A673 (cell line): Measurements from ENCODE around the gene BABAM2. TPM values are rescaled to one million over a fixed set of nuclear protein-coding genes. Genes with fewer than 3 reads are reported as not detected.
"Not testable (repeated sequence)": the region's sequence is repeated elsewhere in the genome, so short reads cannot be mapped to it uniquely, and the experiment has no call there.

ENCODE experiments used
- BruUV-seq: library from RNA; stranded (reverse); fragments of 400-500 nt; replicated peaks from 2 replicates; lab custom pipeline; 2021; lab: Mats Ljungman, UMichigan
- CTCF ChIA-PET: fragments of 300-600 bp; sonication (Branson Sonifier 250); formaldehyde crosslinking; loops from one replicate; lab custom pipeline; 2022; ENCODE audit warnings: antibody characterized with exemption; lab: Charles Lee
- POLR2A ChIA-PET: fragments of 300-600 bp; sonication (Branson Sonifier 250); formaldehyde crosslinking; loops from one replicate; lab custom pipeline; 2022; ENCODE audit warnings: antibody characterized with exemption; ENCODE audit not compliant: low non-redundant PET; lab: Charles Lee
- DNase-seq: peaks from one replicate; pipeline ENCODE4 v3.0.0-alpha.2; 2015; ENCODE audit warnings: low spot score
- H3K27ac ChIP-seq: fragments of 200-600 bp; sonication (generic); 2 replicates; pipeline ENCODE4 v1.5.1; 2016; ENCODE audit warnings: mixed run types, low read depth, mild to moderate bottlenecking, mixed read lengths, antibody characterized with exemption, low read length; ENCODE audit not compliant: poor library complexity, severe bottlenecking
- H3K27me3 ChIP-seq: fragments of 200-600 bp; sonication (generic); replicated peaks from 2 replicates; pipeline ENCODE4 v1.6.1; 2017; ENCODE audit warnings: mixed run types, low read depth, mild to moderate bottlenecking, mixed read lengths, antibody characterized with exemption, low read length; ENCODE audit not compliant: insufficient read depth, poor library complexity
- H3K36me3 ChIP-seq: fragments of 200-600 bp; sonication (generic); 2 replicates; pipeline ENCODE4 v1.6.1; 2016; ENCODE audit warnings: mixed run types, mild to moderate bottlenecking, mixed read lengths, antibody characterized with exemption, low read length; ENCODE audit not compliant: insufficient read depth, poor library complexity, severe bottlenecking
- H3K4me1 ChIP-seq: fragments of 200-600 bp; sonication (generic); 2 replicates; pipeline ENCODE4 v1.6.1; 2017; ENCODE audit warnings: mixed run types, mild to moderate bottlenecking, mixed read lengths, antibody characterized with exemption, low read length; ENCODE audit not compliant: insufficient read depth, poor library complexity, severe bottlenecking
- H3K4me3 ChIP-seq: fragments of 200-600 bp; sonication (generic); 2 replicates; pipeline ENCODE4 v1.5.1; 2016; ENCODE audit warnings: low read depth, mixed run types, mild to moderate bottlenecking, mixed read lengths, low read length; ENCODE audit not compliant: poor library complexity, severe bottlenecking
- H3K9me3 ChIP-seq: fragments of 200-600 bp; sonication (generic); 2 replicates; pipeline ENCODE4 v1.6.1; 2016; ENCODE audit warnings: mixed run types, low read depth, mild to moderate bottlenecking, mixed read lengths, antibody characterized with exemption, low read length; ENCODE audit not compliant: poor library complexity, severe bottlenecking
- CTCF ChIP-seq: fragments of 300-800, 200-600 bp; sonication (generic); conservative IDR thresholded peaks from 2 replicates; pipeline ENCODE4 v1.5.1; 2017; ENCODE audit warnings: low read depth, mild to moderate bottlenecking, antibody characterized with exemption, low read length, moderate library complexity, mixed read lengths
- EZH2 ChIP-seq: fragments of 200-600 bp; sonication (generic); IDR thresholded peaks from 2 replicates; pipeline ENCODE4 v1.6.1; 2017; ENCODE audit warnings: borderline replicate concordance, low read depth, mild to moderate bottlenecking, mixed read lengths, antibody characterized with exemption, low read length; ENCODE audit not compliant: poor library complexity, severe bottlenecking
- intact Hi-C: fragments of 100-400 bp; cut with micrococcal nuclease; formaldehyde crosslinking; loops from one replicate; pipeline ENCODE4 v1.10.0; 2022; ENCODE audit not compliant: unreplicated experiment
- total RNA-seq: library from RNA; stranded (reverse); gene quantifications from 2 replicates; pipeline ENCODE4 v1.2.3, GENCODE V29; 2021

Gene BABAM2
- total RNA-seq, 1 experiment from 2014 or later: 21.8 TPM

GRCh38 chr2:28257182-28257581 lies 366.7 kb downstream of the BABAM2 start:
- Histone ChIP-seq H3K9me3 (no peaks in the 10 kb centered on the region), H3K36me3 (no peaks in the 10 kb centered on the region), H3K4me1 (no peaks in the 10 kb centered on the region), H3K27ac (no peak overlapping the region), H3K4me3 (no peak overlapping the region), H3K27me3 (no peaks in the 10 kb centered on the region)
- intact Hi-C loops: loop anchor here (5.0 kb wide), 1 partner anchor 995 kb away; no protein-coding TSS in a partner anchor
- DNase-seq: no peak
- ChIA-PET CTCF (no interaction called here), POLR2A (no interaction called here)
- TF ChIP-seq EZH2 (no peak), CTCF (no peak)
- BruUV-seq: no TSS peak

- H3K36me3 ChIP-seq, H3K27ac ChIP-seq, H3K9me3 ChIP-seq, H3K27me3 ChIP-seq, H3K4me3 ChIP-seq, BruUV-seq, POLR2A ChIA-PET, H3K4me1 ChIP-seq, DNase-seq, CTCF ChIA-PET: not testable (repeated sequence)
- intact Hi-C loops: loop anchor here (5.0 kb wide), 1 partner anchor 993 kb away; no protein-coding TSS in a partner anchor
These were observed 368.7 kb downstream of the BABAM2 start for GRCh38 chr2:28259226-28259625.

GRCh38 chr2:28263690-28264089 lies 373.2 kb downstream of the BABAM2 start:
- DNase-seq: no peak
- intact Hi-C loops: no loop called here
- H3K4me1 ChIP-seq: peaks cover 3% of the 10 kb centered on the region
- ChIA-PET CTCF (no interaction called here), POLR2A (no interaction called here)
- no peaks in the 10 kb centered on the region for H3K9me3 ChIP-seq
- no peaks in the 10 kb centered on the region for H3K27me3 ChIP-seq
- no peak overlapping the region for H3K27ac ChIP-seq
- no peak overlapping the region for H3K4me3 ChIP-seq
- no TSS peak for BruUV-seq
- TF ChIP-seq CTCF (no peak), EZH2 (no peak)
- H3K36me3 ChIP-seq: no peaks in the 10 kb centered on the region

GRCh38 chr2:28267282-28267681 lies 376.8 kb downstream of the BABAM2 start:
- no peak for DNase-seq
- Histone ChIP-seq H3K27me3 (no peaks in the 10 kb centered on the region), H3K4me3 (no peak overlapping the region), H3K27ac (no peak overlapping the region), H3K9me3 (no peaks in the 10 kb centered on the region), H3K4me1 (peaks cover 16% of the 10 kb centered on the region), H3K36me3 (no peaks in the 10 kb centered on the region)
- POLR2A ChIA-PET: no interaction called here
- intact Hi-C loops: no loop called here
- TF ChIP-seq CTCF: no peak
- no peak for TF ChIP-seq EZH2
- CTCF ChIA-PET: no interaction called here
- BruUV-seq: no TSS peak
